Neural progenitor cell (in vitro differentiated cells): ENCODE measurements around the gene C3orf20. TPM values are rescaled to one million over a fixed set of nuclear protein-coding genes. Genes with fewer than 3 reads are reported as not detected.

Experiments used
- DNase-seq: peaks from one replicate; pipeline ENCODE4 v3.0.0-alpha.2; 2016; ENCODE audit warnings: low spot score
- H2AFZ ChIP-seq: fragments of 200-600 bp; sonication (generic); replicated peaks from 2 replicates; pipeline ENCODE4 v1.6.1; 2016; ENCODE audit warnings: antibody characterized with exemption
- H3F3A ChIP-seq: fragments of 200-600 bp; sonication (generic); 2 replicates; pipeline ENCODE4 v1.6.1; 2016; ENCODE audit warnings: antibody characterized with exemption, low read depth
- H3K27ac ChIP-seq: fragments of 200-600 bp; sonication (generic); 2 replicates; pipeline ENCODE4 v1.5.1; 2016; ENCODE audit warnings: mild to moderate bottlenecking
- H3K27me3 ChIP-seq: fragments of 200-600 bp; sonication (generic); 2 replicates; pipeline ENCODE4 v1.6.1; 2016; ENCODE audit warnings: mild to moderate bottlenecking, moderate library complexity
- H3K36me3 ChIP-seq: fragments of 200-600 bp; sonication (generic); 2 replicates; pipeline ENCODE4 v1.5.1; 2016
- H3K4me1 ChIP-seq: fragments of 200-600 bp; sonication (generic); 2 replicates; pipeline ENCODE4 v1.6.1; 2016; ENCODE audit warnings: mixed run types
- H3K4me2 ChIP-seq: fragments of 200-600 bp; sonication (generic); 2 replicates; pipeline ENCODE4 v1.6.1; 2016
- H3K4me3 ChIP-seq: fragments of 200-600 bp; sonication (generic); 2 replicates; pipeline ENCODE4 v1.5.1; 2016
- H3K79me2 ChIP-seq: fragments of 200-600 bp; sonication (generic); 2 replicates; pipeline ENCODE4 v1.6.1; 2016; ENCODE audit warnings: low read depth
- H3K9ac ChIP-seq: fragments of 200-600 bp; sonication (generic); 2 replicates; pipeline ENCODE4 v1.6.1; 2016
- H3K9me3 ChIP-seq: fragments of 200-600 bp; sonication (generic); 2 replicates; pipeline ENCODE4 v1.5.1; 2016; ENCODE audit warnings: low read depth
- H4K20me1 ChIP-seq: fragments of 200-600 bp; sonication (generic); 2 replicates; pipeline ENCODE4 v1.6.1; 2016; ENCODE audit warnings: low read depth
- H3K27ac Mint-ChIP-seq: 3 replicates; pipeline ENCODE4 v1.8.0; 2021; ENCODE audit warnings: mixed read lengths
- H3K27me3 Mint-ChIP-seq: 2 replicates; pipeline ENCODE4 v1.8.0; 2022; ENCODE audit warnings: low read depth, mild to moderate bottlenecking, inconsistent platforms, moderate library complexity, mixed read lengths; ENCODE audit not compliant: insufficient read depth
- H3K36me3 Mint-ChIP-seq: 3 replicates; pipeline ENCODE4 v1.8.0; 2021; ENCODE audit warnings: mixed read lengths
- H3K4me1 Mint-ChIP-seq: 3 replicates; pipeline ENCODE4 v1.8.0; 2021; ENCODE audit warnings: mixed read lengths
- H3K4me3 Mint-ChIP-seq: 3 replicates; pipeline ENCODE4 v1.8.0; 2021; ENCODE audit warnings: mild to moderate bottlenecking, moderate library complexity, mixed read lengths
- H3K9me3 Mint-ChIP-seq: 3 replicates; pipeline ENCODE4 v1.8.0; 2020; ENCODE audit warnings: mixed read lengths
- CTCF ChIP-seq: fragments of 200-600 bp; sonication (generic); IDR thresholded peaks from 2 replicates; pipeline ENCODE4 v1.5.1; 2017; ENCODE audit warnings: antibody characterized with exemption, mild to moderate bottlenecking
- EZH2 ChIP-seq: fragments of 200-600 bp; sonication (generic); IDR thresholded peaks from 2 replicates; pipeline ENCODE4 v1.6.1; 2017; ENCODE audit warnings: antibody characterized with exemption, mild to moderate bottlenecking, moderate library complexity
- EZH2phosphoT487 ChIP-seq: fragments of 200-600 bp; sonication (generic); IDR thresholded peaks from 2 replicates; pipeline ENCODE4 v1.6.1; 2017; ENCODE audit warnings: antibody characterized with exemption
- total RNA-seq: library from RNA; depleted of rRNA; stranded (reverse); fragments of >200 nt; gene quantifications from 2 replicates; pipeline ENCODE4 v1.2.3, GENCODE V29; 2015; ENCODE audit warnings: low replicate concordance

Gene C3orf20
- total RNA-seq, 1 donor from 2014 or later = not detected

DNA sequence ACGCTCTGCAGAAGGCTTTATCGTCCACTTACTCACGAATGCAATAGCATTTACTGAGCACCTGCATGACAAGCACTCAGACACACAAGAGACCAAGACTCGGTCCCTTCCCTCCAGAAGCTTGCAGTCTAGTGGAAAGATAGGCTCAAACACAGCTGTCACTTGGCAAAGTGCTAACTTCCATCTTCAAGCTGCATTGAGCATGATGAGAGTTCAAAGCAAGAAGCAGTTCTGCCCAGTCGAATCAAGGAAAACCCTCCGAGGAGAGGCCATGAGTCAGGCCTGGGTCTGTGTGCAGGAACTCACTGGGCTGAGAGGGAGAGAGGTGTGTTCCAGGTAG, 51.5 kb downstream of the C3orf20 start:
- no peak for TF ChIP-seq EZH2
- TF ChIP-seq CTCF = no peak
- no peak overlapping the region for H3K9ac ChIP-seq
- no peaks in the 10 kb centered on the region for H3K4me1 ChIP-seq
- no peaks in the 10 kb centered on the region for H3K27me3 ChIP-seq
- H3K27ac Mint-ChIP-seq = peak overlapping the region; percentile 35
- no peaks in the 10 kb centered on the region for H3K79me2 ChIP-seq
- no peak overlapping the region for H3K4me3 Mint-ChIP-seq
- H3K36me3 Mint-ChIP-seq = no peaks in the 10 kb centered on the region
- H3K9me3 Mint-ChIP-seq = no peaks in the 10 kb centered on the region
- no peaks in the 10 kb centered on the region for H3K36me3 ChIP-seq
- H3K27ac ChIP-seq = no peak overlapping the region
- H2AFZ ChIP-seq = no peak overlapping the region
- DNase-seq = no peak
- H3F3A ChIP-seq = no peaks in the 10 kb centered on the region
- H3K9me3 ChIP-seq = no peaks in the 10 kb centered on the region
- peaks cover 5% of the 10 kb centered on the region for H3K27me3 Mint-ChIP-seq
- peaks cover 26% of the 10 kb centered on the region for H3K4me1 Mint-ChIP-seq
- H3K4me2 ChIP-seq = no peak overlapping the region
- H3K4me3 ChIP-seq = no peak overlapping the region
- H4K20me1 ChIP-seq = no peaks in the 10 kb centered on the region

- H3K4me3 Mint-ChIP-seq = no peak overlapping the region
- no peak for TF ChIP-seq EZH2phosphoT487
- TF ChIP-seq CTCF = no peak
- no peak for TF ChIP-seq EZH2
- Histone ChIP-seq H3K36me3 (no peaks in the 10 kb centered on the region), H3K4me3 (no peak overlapping the region), H4K20me1 (no peaks in the 10 kb centered on the region), H3K79me2 (no peaks in the 10 kb centered on the region), H3K9ac (no peak overlapping the region), H3K9me3 (no peaks in the 10 kb centered on the region), H2AFZ (no peak overlapping the region), H3K4me1 (no peaks in the 10 kb centered on the region), H3F3A (no peaks in the 10 kb centered on the region), H3K27ac (no peak overlapping the region), H3K27me3 (peaks cover 4% of the 10 kb centered on the region), H3K4me2 (no peak overlapping the region)
- no peaks in the 10 kb centered on the region for H3K36me3 Mint-ChIP-seq
- no peak for DNase-seq
- peaks cover 4% of the 10 kb centered on the region for H3K27me3 Mint-ChIP-seq
- H3K9me3 Mint-ChIP-seq = no peaks in the 10 kb centered on the region
- peaks cover 26% of the 10 kb centered on the region for H3K4me1 Mint-ChIP-seq
- no peak overlapping the region for H3K27ac Mint-ChIP-seq
Measured at GRCh38 chr3:14728113-14728512, 53.2 kb downstream of the C3orf20 start.

GRCh38 chr3:14730703-14731382, 55.9 kb downstream of the C3orf20 start:
- no peak overlapping the region for H3K4me3 Mint-ChIP-seq
- no peak for DNase-seq
- H3K4me2 ChIP-seq = no peak overlapping the region
- no peaks in the 10 kb centered on the region for H3K4me1 ChIP-seq
- no peak overlapping the region for H3K27ac Mint-ChIP-seq
- H3K4me3 ChIP-seq = no peak overlapping the region
- no peaks in the 10 kb centered on the region for H3K36me3 Mint-ChIP-seq
- H3K9me3 Mint-ChIP-seq = no peaks in the 10 kb centered on the region
- no peaks in the 10 kb centered on the region for H3K79me2 ChIP-seq
- peaks cover 4% of the 10 kb centered on the region for H3K27me3 Mint-ChIP-seq
- no peak overlapping the region for H3K27ac ChIP-seq
- no peaks in the 10 kb centered on the region for H3K36me3 ChIP-seq
- H3F3A ChIP-seq = no peaks in the 10 kb centered on the region
- H3K4me1 Mint-ChIP-seq = peaks cover 14% of the 10 kb centered on the region
- H4K20me1 ChIP-seq = no peaks in the 10 kb centered on the region
- no peak overlapping the region for H3K9ac ChIP-seq
- no peak for TF ChIP-seq EZH2
- no peak for TF ChIP-seq CTCF
- no peak for TF ChIP-seq EZH2phosphoT487
- H3K9me3 ChIP-seq = no peaks in the 10 kb centered on the region
- H3K27me3 ChIP-seq = peaks cover 5% of the 10 kb centered on the region
- H2AFZ ChIP-seq = no peak overlapping the region
